ENCODE results near the gene TMPRSS12. TPM values are rescaled to one million over a fixed set of nuclear protein-coding genes. Genes with fewer than 3 reads are reported as not detected.
"Not testable (repeated sequence)": the region's sequence is repeated elsewhere in the genome, so short reads cannot be mapped to it uniquely, and the experiment has no call there.

The TMPRSS12 gene
- total RNA-seq, 1 experiment from 2014 or later = not detected

- Histone ChIP-seq H3K9me3 (ENCODE audit: low read length) (peaks cover 16% of the 10 kb centered on the region; the same call in 1 of the 2 replicates), H3F3A (ENCODE audit: low read length, unreplicated experiment) (no peaks in the 10 kb centered on the region), H4K20me1 (ENCODE audit: low read length) (no peaks in the 10 kb centered on the region), H3K4me3 (ENCODE audit: low read length) (no peak overlapping the region), H3K27ac (ENCODE audit: low read length) (no peak overlapping the region), H3K36me3 (ENCODE audit: low read depth, low read length) (peaks cover 29% of the 10 kb centered on the region), H3K27me3 (ENCODE audit: low read length) (no peaks in the 10 kb centered on the region), H3K4me2 (ENCODE audit: low read length) (no peak overlapping the region), H3K79me2 (ENCODE audit: low read length) (no peaks in the 10 kb centered on the region), H3K9ac (ENCODE audit: low read length) (no peak overlapping the region), H3K9me2 (replicated peaks; ENCODE audit: low read length) (no peaks in the 10 kb centered on the region), H3K4me1 (ENCODE audit: insufficient read depth, low read length) (no peaks in the 10 kb centered on the region), H2AFZ (ENCODE audit: low read length) (no peak overlapping the region)
- CTCF ChIA-PET = no interaction called here
- POLR2A ChIA-PET (ENCODE audit: unreplicated experiment) = no interaction called here
- BruUV-seq (replicated peaks) = no TSS peak
- TF ChIP-seq EZH2 (IDR thresholded peaks at IDR 0.05; ENCODE audit: low read length, unreplicated experiment) = no peak
- TF ChIP-seq CTCF (conservative IDR thresholded peaks at IDR 0.05; ENCODE audit: low read depth, low read length) = no peak
- TF ChIP-seq EZH2phosphoT487 (IDR thresholded peaks at IDR 0.05; ENCODE audit: borderline replicate concordance, low read length) = no peak
- no peak for DNase-seq
- ATAC-seq = no peak
- intact Hi-C loops (cut with micrococcal nuclease) = no loop called here
These were observed 39.4 kb upstream of the TMPRSS12 start for GRCh38 chr12:50803230-50803875.

GRCh38 chr12:50806176-50806575 is 36.5 kb upstream of the TMPRSS12 start:
- DNase-seq (no peak), ATAC-seq (no peak)
- Histone ChIP-seq H3K9ac (ENCODE audit: low read length) (no peak overlapping the region), H2AFZ (ENCODE audit: low read length) (no peak overlapping the region), H3K9me2 (replicated peaks; ENCODE audit: low read length) (no peaks in the 10 kb centered on the region), H3K4me1 (ENCODE audit: insufficient read depth, low read length) (no peaks in the 10 kb centered on the region), H3K9me3 (ENCODE audit: low read length) (no peaks in the 10 kb centered on the region), H3K79me2 (ENCODE audit: low read length) (no peaks in the 10 kb centered on the region), H3K36me3 (ENCODE audit: low read depth, low read length) (peaks cover 13% of the 10 kb centered on the region), H3K4me3 (ENCODE audit: low read length) (no peak overlapping the region), H3K27me3 (ENCODE audit: low read length) (no peaks in the 10 kb centered on the region), H3K27ac (ENCODE audit: low read length) (no peak overlapping the region), H3F3A (ENCODE audit: low read length, unreplicated experiment) (no peaks in the 10 kb centered on the region), H4K20me1 (ENCODE audit: low read length) (no peaks in the 10 kb centered on the region), H3K4me2 (ENCODE audit: low read length) (no peak overlapping the region)
- POLR2A ChIA-PET (ENCODE audit: unreplicated experiment) = no interaction called here
- intact Hi-C loops (cut with micrococcal nuclease) = no loop called here
- no peak for TF ChIP-seq CTCF (conservative IDR thresholded peaks at IDR 0.05; ENCODE audit: low read depth, low read length)
- no peak for TF ChIP-seq EZH2phosphoT487 (IDR thresholded peaks at IDR 0.05; ENCODE audit: borderline replicate concordance, low read length)
- TF ChIP-seq EZH2 (IDR thresholded peaks at IDR 0.05; ENCODE audit: low read length, unreplicated experiment) = no peak
- CTCF ChIA-PET = no interaction called here
- BruUV-seq (replicated peaks) = no TSS peak

- POLR2A ChIA-PET (ENCODE audit: unreplicated experiment); CTCF ChIA-PET; H3K9me3 ChIP-seq (ENCODE audit: low read length); H3K27ac ChIP-seq (ENCODE audit: low read length); intact Hi-C loops (cut with micrococcal nuclease); H3K9me2 ChIP-seq (replicated peaks; ENCODE audit: low read length); ATAC-seq; H3K9ac ChIP-seq (ENCODE audit: low read length); BruUV-seq (replicated peaks); DNase-seq; H2AFZ ChIP-seq (ENCODE audit: low read length); H4K20me1 ChIP-seq (ENCODE audit: low read length); H3K27me3 ChIP-seq (ENCODE audit: low read length); H3K4me3 ChIP-seq (ENCODE audit: low read length); H3K79me2 ChIP-seq (ENCODE audit: low read length); H3K4me1 ChIP-seq (ENCODE audit: insufficient read depth, low read length); H3K4me2 ChIP-seq (ENCODE audit: low read length); H3F3A ChIP-seq (ENCODE audit: low read length, unreplicated experiment): not testable (repeated sequence)
- H3K36me3 ChIP-seq (ENCODE audit: low read depth, low read length) = peaks cover 11% of the 10 kb centered on the region
These were observed 33.6 kb upstream of the TMPRSS12 start for GRCh38 chr12:50809131-50809530.

- H3K4me3 ChIP-seq (ENCODE audit: low read length); H3K4me2 ChIP-seq (ENCODE audit: low read length); DNase-seq; H3K9me3 ChIP-seq (ENCODE audit: low read length); POLR2A ChIA-PET (ENCODE audit: unreplicated experiment); H3K4me1 ChIP-seq (ENCODE audit: insufficient read depth, low read length); H3K9ac ChIP-seq (ENCODE audit: low read length); H3K27me3 ChIP-seq (ENCODE audit: low read length); H3K79me2 ChIP-seq (ENCODE audit: low read length); H3K27ac ChIP-seq (ENCODE audit: low read length); intact Hi-C loops (cut with micrococcal nuclease); ATAC-seq; H4K20me1 ChIP-seq (ENCODE audit: low read length); H2AFZ ChIP-seq (ENCODE audit: low read length); BruUV-seq (replicated peaks); H3F3A ChIP-seq (ENCODE audit: low read length, unreplicated experiment); H3K9me2 ChIP-seq (replicated peaks; ENCODE audit: low read length): not testable (repeated sequence)
- CTCF ChIA-PET = interaction anchor here (1.5 kb wide), 1 partner anchor 50 kb away, joined by 4 read pairs; no protein-coding TSS in a partner anchor
- peaks cover 26% of the 10 kb centered on the region for H3K36me3 ChIP-seq (ENCODE audit: low read depth, low read length)
These were observed 27.8 kb upstream of the TMPRSS12 start for GRCh38 chr12:50814921-50815320.
